Spinal cord (tissue), 10 donors: Measurements from ENCODE around the gene LINGO1. TPM values are rescaled to one million over a fixed set of nuclear protein-coding genes. Genes with fewer than 3 reads are reported as not detected.

Experiments
- DNase-seq, 6 donors: peaks; one replicate each; pipeline versions ENCODE4 v3.0.0 to v3.0.0-alpha.2; 2013 to 2015; ENCODE audit warnings: low spot score in 6 of 6, low read depth in 4 of 6
- H3K27ac ChIP-seq: one replicate; pipeline ENCODE4 v1.5.1; 2013; ENCODE audit warnings: low read depth, low read length, control low read depth
- H3K27me3 ChIP-seq: one replicate; pipeline ENCODE4 v1.6.1; 2013; ENCODE audit warnings: low read length; ENCODE audit not compliant: control insufficient read depth, insufficient read depth
- H3K36me3 ChIP-seq: one replicate; pipeline ENCODE4 v1.6.1; 2013; ENCODE audit warnings: low read length; ENCODE audit not compliant: control insufficient read depth, insufficient read depth
- H3K4me1 ChIP-seq: one replicate; pipeline ENCODE4 v1.6.1; 2013; ENCODE audit warnings: low read length; ENCODE audit not compliant: control insufficient read depth, insufficient read depth
- H3K4me3 ChIP-seq: one replicate; pipeline ENCODE4 v1.5.1; 2013; ENCODE audit warnings: low read depth, low read length, control low read depth
- H3K9me3 ChIP-seq: one replicate; pipeline ENCODE4 v1.6.1; 2013; ENCODE audit warnings: low read length; ENCODE audit not compliant: control insufficient read depth, insufficient read depth
- WGBS: methylation state at CpG from one replicate; pipeline ENCODE4 v1.1.5; 2013; ENCODE audit warnings: missing lambda C conversion rate; ENCODE audit not compliant: insufficient coverage; 5-methylcytosine and 5-hydroxymethylcytosine counted together
- polyA plus RNA-seq, 2 donors: library from polyadenylated mRNA; unstranded; fragments of 120-200 nt; gene quantifications; one replicate each; pipeline ENCODE4 v1.2.1, GENCODE V29; 2013; ENCODE audit not compliant: insufficient read length in 2 of 2
- total RNA-seq, 2 donors: library from RNA; depleted of rRNA in 1 of 2; stranded (reverse); fragments of 120-200 nt in 1 of 2; fragments of >200 nt in 1 of 2; gene quantifications; one replicate each; pipeline versions ENCODE4 v1.2.3 to v1.2.4, GENCODE V29; 2013 to 2014
- donor health status: healthy.

LINGO1 gene
- total and polyA plus RNA-seq, 4 donors, result 13.7 to 149 (median 83.7) TPM

DNA sequence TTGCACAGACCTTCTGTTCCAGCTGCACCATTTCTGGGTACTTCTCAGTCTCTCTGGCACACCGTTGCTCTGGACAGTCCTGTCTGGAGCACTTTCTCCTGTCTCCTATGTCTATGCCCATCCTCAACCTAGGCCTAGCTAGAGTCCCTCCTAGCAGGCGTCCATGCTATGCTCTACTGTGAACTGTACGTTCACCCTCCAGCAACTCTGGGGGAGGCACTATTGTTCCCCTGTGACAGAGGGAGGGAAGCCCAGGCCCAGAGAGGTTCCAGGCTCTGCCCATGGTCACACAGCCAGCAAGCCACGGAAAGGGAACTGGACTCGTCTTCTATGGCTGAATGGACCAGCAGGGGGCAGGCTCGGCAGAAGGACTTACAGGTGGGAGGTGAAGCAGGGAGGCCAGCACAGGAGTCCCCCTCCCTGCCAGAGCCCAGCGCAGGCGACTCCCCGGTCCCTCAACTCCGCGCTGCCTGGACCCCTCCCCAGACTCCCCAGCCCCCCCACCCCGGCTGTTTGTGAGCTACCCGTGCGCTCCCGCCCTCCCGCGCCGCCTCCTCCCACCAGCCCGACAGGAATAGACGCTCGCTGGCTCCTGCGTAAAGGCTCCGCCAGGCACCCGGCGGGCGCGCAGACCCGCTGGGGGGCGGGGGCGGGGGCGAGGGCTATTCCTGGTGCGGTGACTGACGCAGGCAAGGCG, 1.7 kb upstream of the LINGO1 start:
- Histone ChIP-seq H3K4me3 (no peak overlapping the region), H3K27ac (no peak overlapping the region), H3K9me3 (no peaks in the 10 kb centered on the region), H3K36me3 (peaks cover 3% of the 10 kb centered on the region), H3K27me3 (peaks cover 8% of the 10 kb centered on the region), H3K4me1 (peaks cover 70% of the 10 kb centered on the region)
- 4% methylated on average over 30 of the region's 34 CpGs for WGBS
- DNase-seq, result peak in 2 of 6 donors; percentile 82 to 87

DNA sequence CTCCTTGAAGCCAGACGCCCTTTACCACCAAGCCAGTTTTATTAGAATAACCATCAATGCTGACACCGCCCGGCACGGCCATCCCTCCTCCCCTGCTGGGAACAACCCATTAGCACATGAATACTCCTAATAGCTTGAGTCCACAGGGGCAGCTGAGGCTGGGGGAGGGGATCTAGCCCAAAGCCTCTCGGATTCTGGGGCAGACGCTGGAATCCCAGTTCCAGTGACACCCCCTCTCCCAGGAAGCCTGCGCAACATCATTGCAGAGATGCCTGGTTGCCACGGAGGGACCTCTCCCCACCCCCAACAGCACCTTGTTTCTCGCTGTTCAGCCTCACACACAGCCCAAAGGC, 1.2 kb upstream of the LINGO1 start:
- DNase-seq, result no peak
- Histone ChIP-seq H3K4me1 (peaks cover 72% of the 10 kb centered on the region), H3K36me3 (peaks cover 3% of the 10 kb centered on the region), H3K4me3 (no peak overlapping the region), H3K9me3 (no peaks in the 10 kb centered on the region), H3K27ac (no peak overlapping the region), H3K27me3 (peaks cover 8% of the 10 kb centered on the region)
- WGBS, result 10% methylated on average over 9 of the region's 9 CpGs

DNA sequence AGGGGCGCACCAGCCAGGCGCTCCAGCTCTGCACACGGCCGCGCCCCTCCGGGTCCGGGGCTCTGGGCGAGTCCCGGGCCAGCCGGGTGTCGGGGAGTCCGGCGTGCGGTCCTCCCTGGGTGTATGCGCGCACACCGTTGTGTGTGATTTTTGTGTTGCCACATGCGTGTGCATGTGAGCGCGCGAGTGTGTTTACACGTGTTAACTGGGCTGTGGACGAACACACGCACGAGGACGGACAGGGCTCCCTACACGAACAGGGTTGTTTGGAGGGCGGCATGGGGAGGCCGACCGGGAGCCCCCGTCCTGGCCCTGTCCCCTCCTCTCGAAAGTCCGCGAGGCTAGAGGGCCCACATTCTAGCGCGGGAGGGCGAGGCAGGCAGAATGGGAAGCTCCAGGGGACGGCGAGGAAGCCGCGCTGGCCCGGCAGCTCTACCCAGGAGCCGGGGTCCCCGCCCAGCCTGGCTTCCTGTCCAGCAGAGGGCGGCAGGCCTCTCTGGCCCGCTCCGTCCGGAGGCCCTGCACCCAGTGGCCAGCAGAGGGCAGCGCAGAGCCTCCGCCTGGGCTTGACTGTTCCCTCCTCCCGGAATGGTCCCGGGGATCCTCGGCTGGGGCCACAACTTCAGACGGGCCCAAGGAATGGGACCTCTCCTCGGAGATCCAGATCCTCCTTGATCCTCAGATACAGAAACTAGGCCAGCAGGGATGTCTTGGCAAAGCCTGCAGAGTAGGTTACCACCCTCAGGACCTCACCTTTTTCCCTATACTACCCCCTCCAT, 611 bp upstream of the LINGO1 start:
- DNase-seq, result peak; percentile 78 to 95 (median 82)
- Histone ChIP-seq H3K4me1 (peaks cover 68% of the 10 kb centered on the region), H3K9me3 (no peaks in the 10 kb centered on the region), H3K27ac (peak overlapping the region; percentile 64), H3K36me3 (peaks cover 3% of the 10 kb centered on the region), H3K27me3 (peaks cover 8% of the 10 kb centered on the region), H3K4me3 (peak overlapping the region; percentile 55)
- WGBS, result under 1% methylated on average over 55 of the region's 55 CpGs

DNA sequence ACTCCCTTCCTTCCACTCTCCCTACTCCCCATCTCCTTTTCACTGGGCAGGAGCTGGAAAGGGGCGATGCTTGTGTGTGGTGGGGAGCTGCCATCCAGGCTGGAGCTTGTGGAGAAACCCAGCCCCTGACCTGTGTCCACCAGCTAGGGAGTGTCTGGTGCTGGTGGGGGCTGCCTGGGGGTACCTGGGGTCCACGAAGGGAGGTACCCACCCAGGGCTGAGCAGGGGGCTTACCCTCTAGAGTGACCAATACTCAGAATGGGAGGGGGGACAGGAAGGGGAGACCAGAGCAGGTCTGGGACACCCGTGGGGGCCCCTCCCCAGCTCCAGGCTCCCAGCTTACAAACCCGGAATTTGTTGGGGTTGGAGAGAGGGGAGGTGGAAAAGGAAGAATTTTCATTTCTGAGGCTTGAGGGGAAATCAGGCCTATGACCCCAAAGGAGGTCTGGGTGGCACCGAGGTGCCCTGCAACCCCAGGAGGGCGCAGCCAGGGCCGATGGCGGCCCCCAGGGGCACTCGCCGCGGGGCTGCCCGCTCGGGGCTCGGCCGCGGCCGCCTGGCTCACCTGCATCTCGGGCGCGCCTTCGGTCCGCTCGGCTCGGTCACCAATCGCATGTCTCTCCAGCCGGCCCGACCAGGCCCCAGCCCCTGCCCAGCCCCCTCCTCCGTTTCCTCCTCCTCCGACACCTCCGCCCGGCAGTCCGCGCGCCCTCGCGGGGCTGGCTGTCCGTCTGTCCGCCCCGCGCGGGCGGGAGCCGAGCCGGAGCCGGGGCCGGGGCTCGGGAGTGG, 773 bp downstream of the LINGO1 start:
- H3K4me3 ChIP-seq, result peak overlapping the region; percentile 55
- peak in 2 of 6 donors; percentile 44 to 65 for DNase-seq
- peaks cover 8% of the 10 kb centered on the region for H3K27me3 ChIP-seq
- H3K36me3 ChIP-seq, result peaks cover 3% of the 10 kb centered on the region
- H3K9me3 ChIP-seq, result no peaks in the 10 kb centered on the region
- H3K27ac ChIP-seq, result peak overlapping the region; percentile 69
- H3K4me1 ChIP-seq, result peaks cover 61% of the 10 kb centered on the region
- WGBS, result under 1% methylated on average over 45 of the region's 47 CpGs

DNA sequence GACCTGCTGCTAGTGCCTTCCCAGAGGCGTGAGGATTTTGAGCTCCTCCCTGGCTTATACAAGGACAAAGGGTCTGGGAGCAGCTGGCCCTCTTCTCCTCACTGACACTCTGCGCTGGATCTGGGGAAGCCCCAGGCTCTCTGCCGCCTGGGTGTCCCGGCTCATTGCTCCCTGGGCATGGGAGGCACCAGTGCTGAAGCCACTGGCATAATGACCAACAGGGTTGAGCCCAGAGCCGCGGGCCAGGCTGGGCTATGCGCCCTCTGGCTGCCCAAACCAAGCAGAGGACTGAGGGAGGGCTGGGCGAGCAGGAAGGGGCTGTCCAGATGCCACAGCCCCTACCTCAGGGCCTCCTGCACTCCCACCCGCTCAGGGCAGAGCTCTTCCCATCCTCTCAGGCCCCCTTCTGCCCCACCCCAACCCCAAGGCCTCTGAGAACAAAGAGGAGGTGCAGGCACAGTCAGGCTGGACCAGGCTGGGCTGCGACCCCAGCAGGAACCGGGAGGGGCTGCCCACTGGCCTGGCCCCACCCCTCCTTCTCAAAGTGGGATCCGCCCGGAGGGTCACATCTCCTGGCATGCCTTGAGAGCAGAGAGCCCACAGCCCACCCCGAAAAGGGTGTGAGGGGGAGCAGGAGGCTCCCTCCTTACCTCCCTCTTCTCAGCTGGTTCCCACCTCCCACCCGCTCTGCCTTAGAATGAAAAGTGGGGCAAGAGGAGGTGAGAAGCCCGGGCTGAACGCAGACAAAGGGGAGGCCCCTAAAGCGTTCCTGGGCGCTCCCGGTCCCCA, 1.6 kb downstream of the LINGO1 start:
- peak in 2 of 6 donors; percentile 69 to 81 for DNase-seq

DNA sequence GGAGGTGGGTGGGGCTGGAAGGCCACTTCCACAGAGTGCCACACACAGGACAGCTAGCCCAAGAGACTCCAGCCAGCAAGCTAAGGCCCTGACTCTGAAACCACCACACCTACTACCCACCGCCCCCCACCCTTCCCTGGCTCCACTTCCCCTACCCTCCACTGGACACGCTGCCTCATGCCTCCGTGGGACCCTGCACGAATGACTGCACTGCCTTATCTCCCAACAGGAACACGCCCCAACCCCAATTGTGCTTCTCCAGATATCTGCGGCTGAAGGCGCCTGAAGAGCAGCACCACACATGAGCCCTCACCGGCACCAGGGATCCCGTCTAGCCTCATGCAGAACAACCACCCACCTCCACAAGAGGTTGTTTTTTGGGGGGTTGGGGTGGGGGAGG, 2.7 kb downstream of the LINGO1 start:
- no peak for DNase-seq
- no peaks in the 10 kb centered on the region for H3K9me3 ChIP-seq
- H3K27me3 ChIP-seq, result peaks cover 8% of the 10 kb centered on the region
- 59% methylated on average over 4 of the region's 9 CpGs for WGBS
- peak overlapping the region; percentile 25 for H3K27ac ChIP-seq
- peaks cover 3% of the 10 kb centered on the region for H3K36me3 ChIP-seq
- peaks cover 72% of the 10 kb centered on the region for H3K4me1 ChIP-seq
- peak overlapping the region; percentile 55 for H3K4me3 ChIP-seq

More for the DNA sequence above, 1.6 kb downstream of the LINGO1 start:
- Histone ChIP-seq H3K27me3 (peaks cover 8% of the 10 kb centered on the region), H3K4me1 (peaks cover 67% of the 10 kb centered on the region), H3K36me3 (peaks cover 3% of the 10 kb centered on the region), H3K27ac (peak overlapping the region; percentile 69), H3K4me3 (peak overlapping the region; percentile 55), H3K9me3 (no peaks in the 10 kb centered on the region)
- 9% methylated on average over 11 of the region's 20 CpGs for WGBS

DNA sequence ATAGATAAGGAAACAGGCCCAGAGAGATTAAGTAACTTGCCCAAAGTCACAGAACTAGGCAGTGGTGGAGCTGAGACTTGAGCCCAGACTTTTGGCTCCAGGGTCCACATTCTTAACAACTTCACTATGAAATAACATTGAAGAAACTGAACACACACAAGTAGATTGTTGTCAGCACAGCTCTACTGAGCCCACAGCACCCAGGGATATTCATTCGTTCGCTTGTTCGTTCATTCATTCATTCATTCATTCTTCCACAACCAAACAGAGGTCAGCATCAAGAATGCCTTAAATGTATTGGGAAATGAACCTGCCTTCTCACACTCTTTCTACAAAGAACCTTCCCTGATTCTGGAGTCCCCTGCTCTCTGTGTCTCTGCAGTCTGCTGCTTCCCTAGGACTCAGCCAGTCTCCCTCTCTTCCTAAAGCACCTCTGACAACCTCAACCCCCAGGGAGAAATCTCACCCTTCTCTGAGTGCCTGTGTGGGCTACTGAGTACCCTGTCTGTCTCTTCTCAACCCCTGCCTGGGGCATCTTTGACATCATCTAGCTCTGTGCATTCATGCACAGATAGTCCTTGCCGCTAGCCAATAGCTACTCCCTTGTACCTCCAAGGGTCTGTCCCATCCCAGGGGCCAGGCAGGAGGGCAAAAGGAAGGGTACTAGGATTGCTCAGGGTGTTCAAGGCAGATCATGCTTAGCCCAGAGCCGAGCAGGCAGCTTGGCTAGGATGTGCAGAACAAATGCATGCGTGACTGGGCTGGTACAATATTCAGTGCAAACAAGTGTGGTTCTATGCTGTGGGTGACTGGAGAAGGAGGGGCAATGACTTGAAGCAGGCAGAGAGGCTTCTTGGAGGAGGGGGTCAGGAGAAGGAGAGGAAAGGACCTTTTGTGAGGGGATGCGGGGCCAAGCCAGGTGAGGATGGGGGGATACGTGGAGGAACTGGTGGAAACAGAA, 3.4 kb downstream of the LINGO1 start:
- peak in 2 of 6 donors; percentile 36 to 46 for DNase-seq
- Histone ChIP-seq H3K27me3 (peaks cover 8% of the 10 kb centered on the region), H3K36me3 (peaks cover 9% of the 10 kb centered on the region), H3K4me1 (peaks cover 72% of the 10 kb centered on the region), H3K27ac (peak overlapping the region; percentile 25), H3K9me3 (no peaks in the 10 kb centered on the region), H3K4me3 (peak overlapping the region; percentile 55)
- WGBS, result 47% methylated on average over 4 of the region's 8 CpGs

DNA sequence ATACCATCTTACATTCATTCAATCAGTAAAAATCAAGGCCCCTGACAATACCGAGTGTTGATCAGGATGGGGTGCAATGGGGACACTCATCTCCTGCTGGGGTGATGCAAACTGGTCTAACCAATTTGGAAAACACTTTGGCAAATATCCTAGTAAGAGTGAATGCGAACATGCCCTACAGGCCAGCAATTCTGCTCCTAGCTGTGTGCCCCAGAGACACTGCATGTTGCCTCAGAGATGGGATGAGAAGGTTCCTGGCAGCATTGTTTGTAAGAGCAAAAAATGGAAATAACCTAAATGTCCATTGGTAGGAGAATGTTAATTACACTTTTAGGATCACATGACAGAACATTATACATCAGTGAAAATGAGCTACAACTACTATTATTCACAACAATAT, 4.7 kb downstream of the LINGO1 start:
- H3K27ac ChIP-seq, result no peak overlapping the region
- 90% methylated on average over 2 of the region's 2 CpGs for WGBS
- no peak overlapping the region for H3K4me3 ChIP-seq
- no peak for DNase-seq
- peaks cover 5% of the 10 kb centered on the region for H3K27me3 ChIP-seq
- H3K4me1 ChIP-seq, result peaks cover 72% of the 10 kb centered on the region
- peaks cover 22% of the 10 kb centered on the region for H3K36me3 ChIP-seq
- H3K9me3 ChIP-seq, result no peaks in the 10 kb centered on the region
